ENCODE data around the gene MRPS12.
A peak's percentile ranks its signal among the peaks of the same experiment; 100 is the strongest.
"Not testable (repeated sequence)": the region's sequence is repeated elsewhere in the genome, so short reads cannot be mapped to it uniquely, and the experiment has no call there.

MRPS12 gene

GRCh38 chr19:38930776-38931520 is at the start of gene MRPS12:
Gene MRPS12 (plus strand): TSS chr19:38930944. CDS start chr19:38931295, 351 bp downstream.
- Histone ChIP-seq H3K4me2 (ENCODE audit: low read length) (peak within 1 kb of the TSS; percentile 91), H3K9me3 (ENCODE audit: insufficient read depth, low read length) (peaks cover 8% of the 10 kb centered on the region), H3K27me3 (ENCODE audit: low read depth, low read length) (no peaks in the 10 kb centered on the region), H3K4me1 (ENCODE audit: low read length) (peaks cover 9% of the 10 kb centered on the region), H4K20me1 (ENCODE audit: insufficient read depth, low read length) (no peaks in the 10 kb centered on the region), H3K27ac (ENCODE audit: low read length) (peak within 1 kb of the TSS; percentile 84), H3K4me3 (ENCODE audit: low read length) (peak within 1 kb of the TSS; percentile 91), H3K9ac (ENCODE audit: low read length) (peak within 1 kb of the TSS; percentile 90), H2AFZ (ENCODE audit: low read depth, low read length) (peak within 1 kb of the TSS; percentile 85), H3K36me3 (replicated peaks; ENCODE audit: low read depth, low read length) (peaks cover 34% of the 10 kb centered on the region), H3K79me2 (ENCODE audit: low read length) (peaks cover 49% of the 10 kb centered on the region)
- no peak for TF ChIP-seq EZH2phosphoT487 (IDR thresholded peaks at IDR 0.05; ENCODE audit: low read depth)
- no peak for TF ChIP-seq CTCF (IDR thresholded peaks at IDR 0.05; ENCODE audit: low read depth, low read length)

GRCh38 chr19:38883286-38883685 is 47.5 kb upstream of the MRPS12 start:
- Histone ChIP-seq H4K20me1 (ENCODE audit: insufficient read depth, low read length) (no peaks in the 10 kb centered on the region), H3K4me3 (ENCODE audit: low read length) (no peak overlapping the region), H3K79me2 (ENCODE audit: low read length) (no peaks in the 10 kb centered on the region), H3K4me1 (ENCODE audit: low read length) (peaks cover 12% of the 10 kb centered on the region), H3K4me2 (ENCODE audit: low read length) (no peak overlapping the region), H2AFZ (ENCODE audit: low read depth, low read length) (no peak overlapping the region), H3K27me3 (ENCODE audit: low read depth, low read length) (no peaks in the 10 kb centered on the region), H3K9ac (ENCODE audit: low read length) (no peak overlapping the region), H3K9me3 (ENCODE audit: insufficient read depth, low read length) (no peaks in the 10 kb centered on the region), H3K36me3 (replicated peaks; ENCODE audit: low read depth, low read length) (no peaks in the 10 kb centered on the region), H3K27ac (ENCODE audit: low read length) (no peak overlapping the region)
- TF ChIP-seq CTCF (IDR thresholded peaks at IDR 0.05; ENCODE audit: low read depth, low read length) (no peak), EZH2phosphoT487 (IDR thresholded peaks at IDR 0.05; ENCODE audit: low read depth) (no peak)

- not testable (repeated sequence) for H3K9me3 ChIP-seq (ENCODE audit: insufficient read depth, low read length); H4K20me1 ChIP-seq (ENCODE audit: insufficient read depth, low read length); H3K79me2 ChIP-seq (ENCODE audit: low read length); H3K4me2 ChIP-seq (ENCODE audit: low read length); H3K4me3 ChIP-seq (ENCODE audit: low read length); H3K4me1 ChIP-seq (ENCODE audit: low read length); H3K27ac ChIP-seq (ENCODE audit: low read length); H3K36me3 ChIP-seq (replicated peaks; ENCODE audit: low read depth, low read length); H3K9ac ChIP-seq (ENCODE audit: low read length); H3K27me3 ChIP-seq (ENCODE audit: low read depth, low read length); H2AFZ ChIP-seq (ENCODE audit: low read depth, low read length)
Measured at GRCh38 chr19:38884691-38885090, 46.1 kb upstream of the MRPS12 start.

GRCh38 chr19:38888876-38889275 is 41.9 kb upstream of the MRPS12 start:
- Histone ChIP-seq H3K36me3 (replicated peaks; ENCODE audit: low read depth, low read length) (no peaks in the 10 kb centered on the region), H2AFZ (ENCODE audit: low read depth, low read length) (no peak overlapping the region), H3K27me3 (ENCODE audit: low read depth, low read length) (no peaks in the 10 kb centered on the region), H3K4me2 (ENCODE audit: low read length) (no peak overlapping the region), H3K4me3 (ENCODE audit: low read length) (no peak overlapping the region), H4K20me1 (ENCODE audit: insufficient read depth, low read length) (no peaks in the 10 kb centered on the region), H3K27ac (ENCODE audit: low read length) (no peak overlapping the region), H3K9me3 (ENCODE audit: insufficient read depth, low read length) (no peaks in the 10 kb centered on the region), H3K4me1 (ENCODE audit: low read length) (no peaks in the 10 kb centered on the region), H3K9ac (ENCODE audit: low read length) (no peak overlapping the region), H3K79me2 (ENCODE audit: low read length) (no peaks in the 10 kb centered on the region)
- TF ChIP-seq EZH2phosphoT487 (IDR thresholded peaks at IDR 0.05; ENCODE audit: low read depth) (no peak), CTCF (IDR thresholded peaks at IDR 0.05; ENCODE audit: low read depth, low read length) (no peak)

All from OCI-LY3 (cell line).